ENCODE results near the gene PDCD2L.

Gene PDCD2L

DNA sequence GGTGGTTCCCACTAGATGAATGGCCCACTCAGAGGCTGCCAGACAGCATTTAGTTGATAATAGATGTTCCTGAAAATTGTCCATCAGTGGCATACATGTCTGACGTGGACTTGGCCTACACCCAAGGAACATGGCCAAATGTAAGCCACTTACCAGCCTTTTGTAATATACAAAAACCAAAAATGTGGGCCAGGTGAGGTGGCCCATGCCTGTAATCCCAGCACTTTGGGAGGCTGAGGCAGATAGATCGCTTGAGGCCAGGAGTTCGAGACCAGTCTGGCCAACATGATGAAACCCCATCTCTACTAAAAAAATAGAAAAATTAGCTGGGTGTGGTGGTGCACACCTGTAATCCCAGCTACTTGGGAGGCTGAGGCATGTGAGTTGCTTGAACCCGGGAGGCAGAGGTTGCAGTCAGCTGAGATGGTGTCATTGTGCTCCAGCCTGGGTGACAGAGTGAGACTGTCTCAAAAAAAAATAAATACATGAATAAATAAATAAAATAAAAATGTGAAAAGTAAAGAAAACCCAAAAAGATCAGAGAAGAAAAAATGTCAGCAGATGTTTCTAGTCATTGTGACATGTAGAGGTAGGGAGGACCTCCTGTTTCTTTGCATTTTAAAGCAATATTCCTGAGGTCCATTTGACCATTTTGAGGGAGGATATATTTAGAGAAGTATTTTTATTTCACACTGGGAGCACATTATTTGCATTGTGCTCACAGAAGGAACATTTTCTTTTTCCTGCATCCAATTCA, 70.2 kb downstream of the PDCD2L start:
- no peak for DNase-seq

DNA sequence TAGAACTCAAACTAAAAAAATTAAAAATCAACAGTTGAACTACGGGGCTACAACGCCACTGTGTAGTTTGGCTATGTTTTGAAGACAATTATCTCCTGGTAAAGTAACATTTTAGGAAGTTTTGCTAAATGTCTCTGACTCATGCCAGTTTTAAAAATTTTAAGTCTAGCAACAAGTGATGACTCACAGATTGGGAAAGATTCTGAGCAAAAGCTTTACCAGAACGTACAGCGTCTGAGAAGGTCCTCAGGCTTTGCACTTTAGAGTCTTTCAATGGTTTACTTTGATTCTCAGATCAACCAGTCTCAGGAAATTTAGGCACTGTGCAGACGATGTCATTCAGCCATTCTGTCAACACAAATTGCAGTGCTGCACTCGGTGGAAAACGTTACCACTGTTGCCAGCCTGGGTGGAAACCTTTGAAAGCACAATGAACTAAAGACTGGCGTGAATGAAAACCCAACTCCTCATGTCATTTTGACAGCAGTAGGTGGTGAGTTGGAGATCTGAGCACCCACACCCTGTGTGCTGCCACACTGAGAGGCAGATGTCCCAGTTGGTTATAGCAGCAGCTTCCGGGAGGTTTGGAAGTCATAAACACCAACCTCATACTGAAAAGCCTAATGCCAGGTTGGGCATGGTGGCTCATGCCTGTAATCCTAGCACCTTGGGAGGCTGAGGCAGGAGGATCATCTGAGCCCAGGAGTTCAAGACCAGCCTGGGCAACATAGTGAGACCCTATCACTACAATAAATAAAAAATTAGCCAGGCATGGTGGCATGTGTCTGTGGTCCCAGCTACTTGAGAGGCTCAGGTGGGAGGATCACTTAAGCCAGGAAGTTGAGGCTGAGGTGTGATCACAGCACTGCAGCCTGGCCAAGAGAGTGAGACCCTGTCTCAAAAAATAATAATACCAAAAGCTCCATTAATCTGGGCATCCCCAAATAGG, 71.1 kb downstream of the PDCD2L start:
- DNase-seq: no peak

All from eye (tissue), 1 donor.